NCI-H524 (cell line): ENCODE data around the gene PMP22.
A peak's percentile ranks its signal among the peaks of the same experiment; 100 is the strongest.
"Not testable (repeated sequence)": the region's sequence is repeated elsewhere in the genome, so short reads cannot be mapped to it uniquely, and the experiment has no call there.

Experiments
- DNase-seq, 2 experiments: peaks; one replicate each; lab custom pipeline; 2025; lab: John Stamatoyannopoulos, UW

Gene PMP22

DNA sequence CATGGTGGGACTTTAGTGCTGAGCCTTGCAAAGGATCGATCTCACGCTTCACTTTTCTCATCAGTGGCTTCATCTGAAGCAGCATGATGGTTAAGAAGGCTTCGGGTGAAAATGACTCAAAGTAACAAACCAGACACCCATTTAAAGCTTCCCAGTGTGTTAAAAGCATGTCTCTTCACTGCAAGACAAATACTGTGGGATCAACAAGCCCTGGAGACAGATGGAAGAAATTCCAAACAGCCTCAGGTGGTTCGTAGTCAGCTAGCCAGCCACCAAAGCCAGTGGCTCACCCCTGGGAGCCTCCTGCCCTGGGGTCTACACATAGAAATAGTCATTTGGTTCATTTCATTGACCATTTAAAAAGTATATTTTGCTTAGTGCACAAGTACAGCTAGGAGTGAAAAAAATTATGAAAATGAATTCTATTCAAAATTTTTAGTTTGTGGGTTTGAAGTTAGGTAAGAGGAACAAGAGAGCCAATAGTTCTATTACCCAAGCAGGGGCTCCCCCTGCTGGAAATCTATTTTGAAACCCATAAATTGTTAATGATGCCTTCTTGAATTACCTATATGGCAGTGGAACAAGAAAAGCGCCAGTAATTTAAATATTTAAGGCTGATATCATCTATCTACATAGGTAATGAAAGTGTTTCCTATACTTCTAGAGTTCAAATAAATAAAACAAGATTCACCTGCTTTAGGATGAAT lies 51.6 kb downstream of the PMP22 start:
- DNase-seq, result peak in 1 of 2 experiments; percentile 3

DNA sequence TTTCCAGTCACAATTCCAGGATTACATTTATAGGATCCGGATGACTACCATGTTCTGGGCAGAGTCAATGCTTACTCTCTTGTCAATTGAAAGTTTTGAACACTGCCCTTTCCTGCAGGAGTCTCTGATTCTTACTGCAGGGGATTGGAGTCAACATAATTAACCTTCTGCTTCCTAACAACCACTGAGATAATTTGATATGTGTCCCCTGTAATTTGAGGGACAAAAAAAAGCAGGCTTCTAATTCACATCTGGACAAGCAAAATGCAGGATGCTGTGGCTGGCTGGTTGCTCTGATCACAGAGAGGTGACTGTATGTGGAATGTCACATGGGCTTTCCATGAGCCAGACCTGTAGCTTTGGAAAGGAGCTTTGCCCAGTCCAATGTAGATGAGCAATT lies 54.9 kb downstream of the PMP22 start:
- no peak for DNase-seq

DNA sequence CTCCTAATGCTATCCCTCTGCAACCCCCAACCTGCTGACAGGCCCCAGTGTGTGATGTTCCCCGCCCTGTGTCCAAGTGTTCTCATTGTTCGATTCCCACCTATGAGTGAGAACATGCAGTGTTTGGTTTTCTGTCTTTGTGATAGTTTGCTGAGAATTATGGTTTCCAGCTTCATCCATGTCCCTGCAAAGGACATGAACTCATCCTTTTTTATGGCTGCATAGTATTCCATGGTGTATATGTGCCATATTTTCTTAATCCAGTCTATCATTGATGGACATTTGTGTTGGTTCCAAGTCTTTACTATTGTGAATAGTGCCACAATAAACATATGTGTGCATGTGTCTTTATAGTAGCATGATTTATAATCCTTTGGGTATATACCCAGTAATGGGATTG lies 62.1 kb downstream of the PMP22 start:
- DNase-seq, result not testable (repeated sequence)

DNA sequence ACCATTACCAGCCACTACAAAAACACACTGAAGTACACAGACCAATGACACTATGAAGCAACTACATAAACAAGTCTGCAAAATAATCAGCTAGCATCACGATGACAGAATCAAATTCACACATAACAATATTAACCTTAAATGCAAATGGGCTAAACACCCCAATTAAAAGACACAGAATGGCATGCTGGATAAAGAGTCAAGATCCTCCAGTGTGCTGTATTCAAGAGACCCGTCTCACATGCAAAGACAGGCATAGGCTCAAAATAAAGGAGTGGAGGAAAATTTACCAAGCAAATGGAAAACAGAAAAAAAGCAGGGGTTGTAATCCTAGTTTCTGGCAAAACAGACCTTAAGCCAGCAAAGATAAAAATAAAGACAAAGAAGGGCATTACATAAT lies 64.6 kb downstream of the PMP22 start:
- not testable (repeated sequence) for DNase-seq

DNA sequence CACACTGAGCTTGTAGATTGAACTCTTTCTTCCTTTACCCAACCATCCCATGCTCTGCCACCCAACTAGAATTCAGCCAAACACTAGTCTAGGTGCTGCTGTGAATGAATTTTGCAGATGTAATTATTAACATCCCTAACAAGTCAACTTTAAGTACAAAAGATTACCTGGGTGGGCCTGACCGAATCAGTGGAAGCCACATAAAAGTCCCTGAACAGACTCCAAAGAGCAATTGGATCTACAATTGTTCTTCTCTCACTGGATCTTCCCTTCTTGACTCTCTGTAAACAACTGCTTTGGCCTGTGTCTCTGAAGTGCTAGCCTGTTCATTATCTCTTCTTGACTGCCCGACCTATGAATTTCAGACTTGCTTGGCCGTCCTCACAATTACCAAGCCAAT lies 67.9 kb downstream of the PMP22 start:
- DNase-seq, result no peak

DNA sequence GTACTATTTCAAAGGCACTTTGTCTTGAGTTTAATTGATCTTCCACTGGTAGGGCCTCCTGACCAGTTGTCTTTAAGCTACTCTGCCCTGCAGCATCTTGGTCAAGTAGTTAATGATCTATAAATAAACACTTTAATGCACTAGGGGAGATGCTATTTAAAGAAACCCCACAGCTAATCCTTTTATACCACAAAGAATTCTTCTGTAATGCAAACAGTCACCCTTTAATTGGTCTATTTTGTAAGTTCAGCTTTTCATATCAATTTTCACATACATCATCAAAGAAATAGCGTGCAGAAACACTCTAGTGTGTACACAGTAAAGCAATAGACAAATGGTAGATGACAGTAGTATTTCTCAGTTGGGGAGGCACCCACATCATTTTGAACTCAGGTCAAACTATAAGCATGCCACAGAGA lies 70.3 kb downstream of the PMP22 start:
- DNase-seq, result no peak

DNA sequence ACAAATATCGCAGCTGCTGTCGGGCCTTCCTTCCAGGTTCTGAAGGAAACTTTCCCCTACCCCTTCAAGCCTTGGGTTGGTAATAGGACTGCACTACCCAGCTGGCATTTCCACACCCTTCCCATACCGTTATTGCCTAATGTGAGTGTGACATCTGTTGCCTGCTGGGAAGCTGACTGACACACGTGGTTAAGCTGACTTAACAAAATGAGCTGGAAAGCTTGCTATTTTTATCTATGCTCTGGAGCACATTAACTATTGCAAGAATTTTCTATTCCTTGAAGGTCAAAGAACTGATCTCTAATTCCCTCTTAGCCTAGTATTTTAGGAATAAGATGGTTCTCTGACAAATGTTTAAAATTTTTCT lies 79.5 kb downstream of the PMP22 start:
- DNase-seq, result peak in 1 of 2 experiments; percentile 24

DNA sequence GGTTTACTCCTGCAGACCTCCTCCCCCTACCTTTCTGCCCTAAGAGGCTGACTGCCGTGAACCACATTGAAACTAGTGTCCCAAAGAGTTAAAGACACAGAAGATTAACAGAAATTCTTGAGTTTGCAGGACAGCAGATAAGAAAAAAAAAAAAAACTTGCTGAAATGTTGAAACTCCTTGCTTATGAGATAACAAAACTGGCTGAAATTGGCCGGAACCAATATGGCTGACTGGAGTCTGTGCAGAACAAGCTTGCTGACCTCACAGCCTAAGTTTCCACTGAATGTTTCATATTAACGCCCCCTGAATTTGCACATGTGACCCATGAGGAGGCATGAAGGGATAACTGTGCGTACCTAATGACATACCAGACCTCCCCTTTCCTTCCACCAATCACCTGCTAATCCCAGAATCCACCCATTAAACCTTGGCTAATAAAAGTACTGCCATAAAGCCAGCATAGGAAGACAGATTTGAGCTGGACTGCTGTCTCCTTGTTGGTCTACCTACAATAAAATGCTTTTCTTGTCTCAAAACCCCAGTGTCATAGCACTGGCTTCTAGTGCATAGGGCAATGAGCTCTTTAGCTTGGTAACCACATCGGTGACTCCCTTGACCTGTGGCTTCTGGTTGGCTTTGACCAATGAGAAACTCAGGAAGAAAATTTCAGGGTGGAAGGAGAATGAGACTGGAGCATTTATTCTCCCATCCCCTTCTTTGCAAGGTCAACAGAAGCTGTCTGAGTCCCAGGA lies 80.1 kb downstream of the PMP22 start:
- DNase-seq, result no peak

DNA sequence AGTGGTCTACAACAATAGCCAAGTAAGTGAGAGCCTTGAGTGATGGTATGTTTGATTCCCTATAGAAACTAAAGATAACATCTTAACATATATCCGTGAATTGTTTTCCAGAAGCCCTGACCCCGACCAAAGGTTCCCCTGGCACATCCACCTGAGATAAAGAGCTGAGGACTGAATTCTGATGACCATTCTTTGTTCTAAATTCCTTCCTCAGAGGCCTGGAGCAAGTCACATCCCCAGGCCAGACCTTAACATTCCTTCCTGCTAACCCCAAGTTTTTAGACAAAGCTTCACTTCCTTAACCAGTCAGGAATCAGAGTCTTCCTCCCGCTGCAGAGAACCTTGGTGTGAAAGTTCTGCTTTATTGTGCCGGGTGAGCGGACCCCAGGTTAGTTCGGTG lies 83.3 kb downstream of the PMP22 start:
- no peak for DNase-seq

DNA sequence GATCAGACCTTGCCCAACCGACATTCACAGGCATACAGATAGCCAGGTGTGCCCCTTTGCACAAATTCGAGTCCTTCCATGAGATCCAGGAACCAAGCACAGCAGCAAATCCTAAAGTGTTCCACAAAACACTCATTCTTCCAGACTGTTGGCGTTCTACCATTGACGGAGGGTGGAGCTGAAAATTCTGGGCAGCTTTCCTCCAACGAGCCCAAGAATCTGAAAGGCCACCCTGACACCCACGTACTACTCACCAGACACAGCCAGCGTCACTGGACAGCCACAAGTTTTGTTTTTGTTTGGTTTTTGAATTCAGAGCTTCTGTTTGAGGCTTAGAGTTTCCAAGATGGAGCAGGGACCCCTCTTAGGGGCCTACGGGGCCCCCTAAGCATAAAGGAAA lies 83.8 kb downstream of the PMP22 start:
- DNase-seq, result no peak

DNA sequence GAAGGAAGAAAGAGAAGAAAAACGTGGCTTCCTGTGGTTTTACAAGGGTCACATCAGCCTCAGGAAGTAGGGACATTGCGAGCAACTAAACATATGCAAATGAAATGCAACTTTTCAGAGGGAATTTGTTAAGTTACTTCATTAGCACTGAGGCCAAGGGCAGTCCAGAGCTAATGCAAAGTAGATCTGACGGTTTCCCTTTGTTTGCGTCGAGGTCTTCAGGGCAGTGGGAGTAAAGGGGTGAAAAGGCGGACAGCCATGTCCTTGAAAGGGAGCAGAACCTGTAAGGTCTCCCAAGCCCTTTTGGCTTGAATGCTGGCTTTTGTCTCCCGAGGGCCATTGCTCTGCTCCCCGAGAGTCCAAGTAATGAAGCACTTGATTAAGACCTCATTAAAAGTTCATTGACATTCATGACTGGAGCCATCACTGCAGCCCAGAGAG lies 85.0 kb downstream of the PMP22 start:
- no peak for DNase-seq
